Gastroesophageal sphincter (tissue), 3 donors: ENCODE results near the gene KCNC3.

Experiments
- CTCF ChIP-seq, 4 experiments: fragments of 200-600 bp in 2 of 4; fragments of 450-650 bp in 2 of 4; sonication (generic) in 1 of 4; IDR thresholded peaks; one replicate each; pipeline ENCODE4 v1.5.1; 2017 to 2019; ENCODE audit warnings: antibody characterized with exemption in 4 of 4, mild to moderate bottlenecking in 2 of 4, moderate library complexity in 2 of 4
- EP300 ChIP-seq: sonication (generic); formaldehyde crosslinking; IDR thresholded peaks from one replicate; pipeline ENCODE4 v1.6.1; 2017; ENCODE audit warnings: antibody characterized with exemption, mild to moderate bottlenecking

- TF ChIP-seq CTCF (IDR thresholded peaks at IDR 0.05) = no peak
- TF ChIP-seq EP300 = no peak
Measured at GRCh38 chr19:50315773-50316448, 13.3 kb downstream of the KCNC3 start.
